HG03039 (cell line): Measurements from ENCODE around the gene CLEC5A.
"Not testable (repeated sequence)": the region's sequence is repeated elsewhere in the genome, so short reads cannot be mapped to it uniquely, and the experiment has no call there.

ENCODE experiments used
- ATAC-seq: cut with Tn5 transposase; IDR thresholded peaks from one replicate; pipeline ENCODE4 v1.9.1; 2021; ENCODE audit warnings: mild to moderate bottlenecking, moderate library complexity; ENCODE audit not compliant: unreplicated experiment

CLEC5A gene

GRCh38 chr7:141949451-141949850 is 2.7 kb upstream of the CLEC5A start:
- ATAC-seq = no peak

- no peak for ATAC-seq
Measured at GRCh38 chr7:141949021-141949420, 2.2 kb upstream of the CLEC5A start.

- no peak for ATAC-seq
Measured at GRCh38 chr7:141945356-141945755, 1.4 kb downstream of the CLEC5A start.

GRCh38 chr7:141944811-141945210 is 2.0 kb downstream of the CLEC5A start:
- no peak for ATAC-seq

- no peak for ATAC-seq
Measured at GRCh38 chr7:141943846-141944245, 2.9 kb downstream of the CLEC5A start.

- no peak for ATAC-seq
Measured at GRCh38 chr7:141941075-141941474, 5.7 kb downstream of the CLEC5A start.

GRCh38 chr7:141930211-141930610 is 16.6 kb downstream of the CLEC5A start:
- no peak for ATAC-seq

GRCh38 chr7:141928845-141929195 is 18.0 kb downstream of the CLEC5A start:
- no peak for ATAC-seq

- no peak for ATAC-seq
Measured at GRCh38 chr7:141928146-141928844, 18.5 kb downstream of the CLEC5A start.

GRCh38 chr7:141920281-141920680 is 26.5 kb downstream of the CLEC5A start:
- no peak for ATAC-seq

GRCh38 chr7:141916099-141916498 is 30.7 kb downstream of the CLEC5A start, which contains the start of gene OR9A4:
Gene OR9A4 (plus strand): TSS chr7:141916399. CDS start chr7:141918876, 2,477 bp downstream.
- ATAC-seq = no peak

- ATAC-seq = no peak
Measured at GRCh38 chr7:141915565-141915964, 31.2 kb downstream of the CLEC5A start.

GRCh38 chr7:141911391-141911790 is 35.4 kb downstream of the CLEC5A start:
- no peak for ATAC-seq

GRCh38 chr7:141906285-141906684 is 40.5 kb downstream of the CLEC5A start:
- ATAC-seq = no peak

GRCh38 chr7:141899366-141899765 is 47.4 kb downstream of the CLEC5A start:
- not testable (repeated sequence) for ATAC-seq

GRCh38 chr7:141891336-141891735 is 55.4 kb downstream of the CLEC5A start:
- ATAC-seq = no peak

GRCh38 chr7:141889321-141889720 is 57.5 kb downstream of the CLEC5A start:
- ATAC-seq = no peak

- ATAC-seq = peak; percentile 70
Measured at GRCh38 chr7:141884539-141885225, 62.1 kb downstream of the CLEC5A start.

GRCh38 chr7:141880960-141881359 is 65.8 kb downstream of the CLEC5A start:
- no peak for ATAC-seq

GRCh38 chr7:141877365-141877764 is 69.4 kb downstream of the CLEC5A start:
- ATAC-seq = no peak
